Activated CD4-positive, alpha-beta T cell treated with anti-CD3 and anti-CD28 coated beads for 48 hours (primary cell): ENCODE measurements around the gene SLC16A2.

Source experiments
- DNase-seq: peaks from one replicate; pipeline ENCODE4 v3.0.0-alpha.2; 2020

The SLC16A2 gene

GRCh38 chrX:74545880-74546523 lies 124.7 kb downstream of the SLC16A2 start:
- no peak for DNase-seq

GRCh38 chrX:74546984-74547383 lies 125.7 kb downstream of the SLC16A2 start:
- no peak for DNase-seq

- peak; percentile 88 for DNase-seq
Measured at GRCh38 chrX:74550295-74550802, 129.1 kb downstream of the SLC16A2 start.

GRCh38 chrX:74551934-74552333 lies 130.6 kb downstream of the SLC16A2 start:
- DNase-seq: no peak

- no peak for DNase-seq
Measured at GRCh38 chrX:74557378-74557777, 136.1 kb downstream of the SLC16A2 start.

- DNase-seq: peak; percentile 19
Measured at GRCh38 chrX:74578137-74578536, 156.8 kb downstream of the SLC16A2 start.

- DNase-seq: no peak
Measured at GRCh38 chrX:74579597-74580198, 158.4 kb downstream of the SLC16A2 start.
